A673 (cell line): Measurements from ENCODE around the gene PSMG3.

Source experiments
- EZH2 ChIP-seq: fragments of 200-600 bp; sonication (generic); IDR thresholded peaks from 2 replicates; pipeline ENCODE4 v1.6.1; 2017; ENCODE audit warnings: borderline replicate concordance, low read depth, mild to moderate bottlenecking, mixed read lengths, antibody characterized with exemption, low read length; ENCODE audit not compliant: poor library complexity, severe bottlenecking
- TF ChIP-seq, protein P1 (sequence below): fragments of 300-800, 200-600 bp; sonication (generic); conservative IDR thresholded peaks from 2 replicates; pipeline ENCODE4 v1.5.1; 2017; ENCODE audit warnings: low read depth, mild to moderate bottlenecking, antibody characterized with exemption, low read length, moderate library complexity, mixed read lengths

DNA sequence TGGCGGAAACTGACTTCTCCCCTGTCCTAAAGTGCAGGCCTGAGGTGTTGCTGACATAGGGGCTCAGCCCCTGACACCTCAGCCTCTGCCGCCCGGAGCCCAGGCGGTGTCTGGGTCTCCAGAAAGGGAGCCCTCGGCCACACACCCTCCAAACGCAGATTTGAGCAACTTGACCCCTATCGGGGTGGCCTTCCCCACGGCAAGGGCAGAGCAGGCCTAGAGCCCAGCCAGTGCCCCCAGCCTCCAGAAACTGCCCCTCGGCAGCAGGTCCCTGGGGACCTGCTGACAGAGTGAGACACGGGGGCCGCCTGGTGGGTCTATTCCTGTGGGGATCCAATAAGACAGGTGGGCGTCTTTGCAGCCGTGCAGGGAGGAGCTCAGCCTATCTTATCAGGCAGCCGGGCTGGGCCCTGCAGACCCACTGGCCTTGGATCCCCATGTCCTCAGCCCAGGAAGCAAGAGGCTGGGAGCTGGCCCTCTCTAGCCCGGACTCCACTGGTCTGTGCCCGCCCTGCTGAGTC is 24.9 kb downstream of the PSMG3 start:
- TF ChIP-seq, protein P1, sequence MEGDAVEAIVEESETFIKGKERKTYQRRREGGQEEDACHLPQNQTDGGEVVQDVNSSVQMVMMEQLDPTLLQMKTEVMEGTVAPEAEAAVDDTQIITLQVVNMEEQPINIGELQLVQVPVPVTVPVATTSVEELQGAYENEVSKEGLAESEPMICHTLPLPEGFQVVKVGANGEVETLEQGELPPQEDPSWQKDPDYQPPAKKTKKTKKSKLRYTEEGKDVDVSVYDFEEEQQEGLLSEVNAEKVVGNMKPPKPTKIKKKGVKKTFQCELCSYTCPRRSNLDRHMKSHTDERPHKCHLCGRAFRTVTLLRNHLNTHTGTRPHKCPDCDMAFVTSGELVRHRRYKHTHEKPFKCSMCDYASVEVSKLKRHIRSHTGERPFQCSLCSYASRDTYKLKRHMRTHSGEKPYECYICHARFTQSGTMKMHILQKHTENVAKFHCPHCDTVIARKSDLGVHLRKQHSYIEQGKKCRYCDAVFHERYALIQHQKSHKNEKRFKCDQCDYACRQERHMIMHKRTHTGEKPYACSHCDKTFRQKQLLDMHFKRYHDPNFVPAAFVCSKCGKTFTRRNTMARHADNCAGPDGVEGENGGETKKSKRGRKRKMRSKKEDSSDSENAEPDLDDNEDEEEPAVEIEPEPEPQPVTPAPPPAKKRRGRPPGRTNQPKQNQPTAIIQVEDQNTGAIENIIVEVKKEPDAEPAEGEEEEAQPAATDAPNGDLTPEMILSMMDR, result no peak
- TF ChIP-seq EZH2, result no peak
